Mesenchymal stem cell (in vitro differentiated cells and primary cell): ENCODE data around the gene SORT1.

Experiments
- DNase-seq: peaks from one replicate; pipeline ENCODE4 v3.0.0-alpha.2; 2013
- H2AFZ ChIP-seq: one replicate; pipeline ENCODE4 v1.6.1; 2013; ENCODE audit warnings: low read depth, mild to moderate bottlenecking, control low read depth, inconsistent platforms, low read length, moderate library complexity
- H2AK5ac ChIP-seq: 2 replicates; pipeline ENCODE4 v1.6.1; 2013; ENCODE audit warnings: low read length, moderate library complexity, mild to moderate bottlenecking, inconsistent platforms; ENCODE audit not compliant: severe bottlenecking
- H2BK120ac ChIP-seq: one replicate; pipeline ENCODE4 v1.6.1; 2013; ENCODE audit warnings: low read depth, mild to moderate bottlenecking, inconsistent platforms, low read length, moderate library complexity
- H2BK12ac ChIP-seq, 2 experiments: one replicate each; pipeline ENCODE4 v1.6.1; 2013; ENCODE audit warnings: inconsistent platforms in 2 of 2, low read length in 2 of 2, mild to moderate bottlenecking in 2 of 2, moderate library complexity in 2 of 2, control low read depth in 1 of 2
- H2BK15ac ChIP-seq: one replicate; pipeline ENCODE4 v1.6.1; 2013; ENCODE audit warnings: mild to moderate bottlenecking, low read depth, inconsistent platforms; ENCODE audit not compliant: poor library complexity, severe bottlenecking
- H2BK5ac ChIP-seq: 2 replicates; pipeline ENCODE4 v1.6.1; 2013; ENCODE audit warnings: low read depth, mild to moderate bottlenecking, low read length, control low read depth, inconsistent platforms; ENCODE audit not compliant: poor library complexity, severe bottlenecking
- H3K14ac ChIP-seq, 2 experiments: one replicate each; pipeline ENCODE4 v1.6.1; 2013; ENCODE audit warnings: inconsistent platforms in 2 of 2, low read length in 2 of 2, control low read depth in 1 of 2, mild to moderate bottlenecking in 1 of 2, moderate library complexity in 1 of 2
- H3K18ac ChIP-seq, 2 experiments: one replicate each; pipeline ENCODE4 v1.6.1; 2013; ENCODE audit warnings: inconsistent platforms in 2 of 2, low read length in 2 of 2, control low read depth in 1 of 2, low read depth in 1 of 2, mild to moderate bottlenecking in 1 of 2
- H3K23ac ChIP-seq, 2 experiments: one replicate each; pipeline ENCODE4 v1.6.1; 2013; ENCODE audit warnings: inconsistent platforms in 2 of 2, low read length in 2 of 2, mild to moderate bottlenecking in 2 of 2, moderate library complexity in 2 of 2, control low read depth in 1 of 2
- H3K27ac ChIP-seq: 2 replicates; pipeline ENCODE4 v1.5.1; 2013; ENCODE audit warnings: mild to moderate bottlenecking, moderate library complexity, low read length, control low read depth, inconsistent platforms; ENCODE audit not compliant: poor library complexity, severe bottlenecking
- H3K27me3 ChIP-seq, 2 experiments: 2 replicates each; pipeline versions ENCODE4 v1.6.1 to v1.7.0; 2013; ENCODE audit warnings: low read length in 2 of 2, mild to moderate bottlenecking in 2 of 2, moderate library complexity in 2 of 2, control low read depth in 1 of 2, inconsistent platforms in 1 of 2; ENCODE audit not compliant: control insufficient read depth in 1 of 2, insufficient read depth in 1 of 2
- H3K36me3 ChIP-seq, 2 experiments: 2 replicates each; pipeline versions ENCODE4 v1.6.1 to v1.7.0; 2013; ENCODE audit warnings: low read length in 2 of 2, control low read depth in 1 of 2, inconsistent platforms in 1 of 2, low read depth in 1 of 2, mild to moderate bottlenecking in 1 of 2; ENCODE audit not compliant: insufficient read depth in 2 of 2, control insufficient read depth in 1 of 2
- H3K4ac ChIP-seq, 2 experiments: one replicate each; pipeline ENCODE4 v1.6.1; 2013; ENCODE audit warnings: inconsistent platforms in 2 of 2, low read length in 2 of 2, mild to moderate bottlenecking in 2 of 2, moderate library complexity in 2 of 2, control low read depth in 1 of 2, low read depth in 1 of 2
- H3K4me1 ChIP-seq: 2 replicates; pipeline ENCODE4 v1.6.1; 2013; ENCODE audit warnings: low read depth, low read length, control low read depth; ENCODE audit not compliant: control insufficient read depth, insufficient read depth
- H3K4me2 ChIP-seq: 2 replicates; pipeline ENCODE4 v1.6.1; 2013; ENCODE audit warnings: low read length, mild to moderate bottlenecking, inconsistent platforms; ENCODE audit not compliant: poor library complexity, severe bottlenecking
- H3K4me3 ChIP-seq, 2 experiments: 2 replicates each; pipeline versions ENCODE4 v1.5.1 to v1.7.0; 2013; ENCODE audit warnings: low read length in 2 of 2, mild to moderate bottlenecking in 2 of 2, control low read depth in 1 of 2, low read depth in 1 of 2; ENCODE audit not compliant: insufficient read depth in 1 of 2
- H3K79me1 ChIP-seq: replicated peaks from 2 replicates; pipeline ENCODE4 v1.6.1; 2013; ENCODE audit warnings: mild to moderate bottlenecking, control low read depth, low read length, inconsistent platforms; ENCODE audit not compliant: poor library complexity, severe bottlenecking
- H3K9ac ChIP-seq: 2 replicates; pipeline ENCODE4 v1.7.0; 2013; ENCODE audit warnings: mild to moderate bottlenecking, low read length, moderate library complexity
- H3K9me3 ChIP-seq: 2 replicates; pipeline ENCODE4 v1.7.0; 2013; ENCODE audit warnings: mild to moderate bottlenecking, low read length; ENCODE audit not compliant: control insufficient read depth
- H4K8ac ChIP-seq: one replicate; pipeline ENCODE4 v1.6.1; 2013; ENCODE audit warnings: inconsistent platforms, mild to moderate bottlenecking, low read length, moderate library complexity
- H4K91ac ChIP-seq: one replicate; pipeline ENCODE4 v1.6.1; 2013; ENCODE audit warnings: mild to moderate bottlenecking, low read length, inconsistent platforms
- WGBS: methylation state at CpG from one replicate; pipeline ENCODE4 v1.1.7; 2013; ENCODE audit warnings: mixed read lengths; 5-methylcytosine and 5-hydroxymethylcytosine counted together

The SORT1 gene

DNA sequence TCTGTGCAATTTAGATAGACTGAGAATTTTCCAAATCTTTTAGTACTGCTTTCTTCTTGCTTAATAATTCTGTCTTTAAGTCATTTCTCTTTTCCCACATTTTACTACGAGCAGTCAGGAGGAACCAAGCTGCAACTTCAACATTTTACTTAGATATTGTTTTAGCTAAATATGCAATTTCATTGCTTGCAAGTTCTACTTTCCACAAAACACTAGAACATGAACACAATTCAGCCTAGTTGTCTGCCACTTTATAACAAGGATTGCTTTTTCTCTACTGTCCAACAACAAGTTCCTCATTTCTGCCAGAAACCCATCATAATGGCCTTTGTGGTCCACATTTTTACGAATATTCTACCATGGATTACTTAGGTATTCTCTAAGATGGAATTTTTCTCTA lies 36.6 kb downstream of the SORT1 start:
- Histone ChIP-seq H3K36me3 (peaks cover 0 to 3% of the 10 kb centered on the region in 2 experiments), H2BK12ac (no peak overlapping the region), H3K18ac (no peak overlapping the region), H3K4me1 (no peaks in the 10 kb centered on the region), H3K79me1 (no peaks in the 10 kb centered on the region), H3K27me3 (no peaks in the 10 kb centered on the region), H2BK5ac (no peak overlapping the region), H2AK5ac (no peak overlapping the region), H3K4ac (no peak overlapping the region), H2BK120ac (no peak overlapping the region), H2AFZ (no peak overlapping the region), H3K9ac (no peak overlapping the region), H3K9me3 (no peaks in the 10 kb centered on the region), H4K8ac (no peak overlapping the region), H3K4me2 (no peak overlapping the region), H3K14ac (no peak overlapping the region), H2BK15ac (no peak overlapping the region), H3K4me3 (no peak overlapping the region), H4K91ac (no peak overlapping the region), H3K23ac (no peak overlapping the region), H3K27ac (no peak overlapping the region)
- DNase-seq = no peak
- 100% methylated on average over 2 of the region's 2 CpGs for WGBS

- Histone ChIP-seq H3K4me3 (no peak overlapping the region), H2AK5ac (no peak overlapping the region), H2BK5ac (no peak overlapping the region), H2BK120ac (no peak overlapping the region), H2BK15ac (no peak overlapping the region), H3K27me3 (no peaks in the 10 kb centered on the region), H3K4me2 (no peak overlapping the region), H3K4me1 (peaks cover 3% of the 10 kb centered on the region), H3K9ac (no peak overlapping the region), H3K9me3 (no peaks in the 10 kb centered on the region), H3K23ac (no peak overlapping the region), H3K27ac (no peak overlapping the region), H2AFZ (no peak overlapping the region), H3K36me3 (peaks cover 0 to 3% of the 10 kb centered on the region in 2 experiments), H4K91ac (no peak overlapping the region), H3K79me1 (no peaks in the 10 kb centered on the region), H3K4ac (no peak overlapping the region), H3K18ac (no peak overlapping the region), H2BK12ac (no peak overlapping the region), H3K14ac (no peak overlapping the region), H4K8ac (no peak overlapping the region)
- WGBS = 70% methylated on average over 1 of the region's 1 CpG
- peak; percentile 54 for DNase-seq
Measured at GRCh38 chr1:109357616-109358015, 40.1 kb downstream of the SORT1 start.

GRCh38 chr1:109356915-109357314 lies 40.8 kb downstream of the SORT1 start:
- no peak overlapping the region for H3K23ac ChIP-seq
- no peak overlapping the region for H3K9ac ChIP-seq
- no peak overlapping the region for H4K91ac ChIP-seq
- 100% methylated on average over 1 of the region's 1 CpG for WGBS
- peaks cover 3% of the 10 kb centered on the region for H3K4me1 ChIP-seq
- no peak overlapping the region for H3K18ac ChIP-seq
- H3K27ac ChIP-seq = no peak overlapping the region
- no peak overlapping the region for H2BK12ac ChIP-seq
- no peak overlapping the region for H3K4me3 ChIP-seq
- no peaks in the 10 kb centered on the region for H3K27me3 ChIP-seq
- H2AK5ac ChIP-seq = no peak overlapping the region
- H3K14ac ChIP-seq = no peak overlapping the region
- no peak overlapping the region for H2BK5ac ChIP-seq
- no peak overlapping the region for H4K8ac ChIP-seq
- no peaks in the 10 kb centered on the region for H3K79me1 ChIP-seq
- peaks cover 0 to 3% of the 10 kb centered on the region in 2 experiments for H3K36me3 ChIP-seq
- no peak overlapping the region for H2BK15ac ChIP-seq
- no peak overlapping the region for H3K4me2 ChIP-seq
- no peak overlapping the region for H2AFZ ChIP-seq
- peak; percentile 10 for DNase-seq
- no peak overlapping the region for H2BK120ac ChIP-seq
- no peaks in the 10 kb centered on the region for H3K9me3 ChIP-seq
- H3K4ac ChIP-seq = no peak overlapping the region

- Histone ChIP-seq H2BK5ac (no peak overlapping the region), H3K18ac (no peak overlapping the region), H3K23ac (no peak overlapping the region), H4K8ac (no peak overlapping the region), H3K4me3 (no peak overlapping the region), H3K36me3 (peaks cover 0 to 7% of the 10 kb centered on the region in 2 experiments), H3K14ac (no peak overlapping the region), H2BK12ac (no peak overlapping the region), H2BK120ac (no peak overlapping the region), H3K4me2 (no peak overlapping the region), H4K91ac (no peak overlapping the region), H3K4ac (no peak overlapping the region), H3K9ac (no peak overlapping the region), H2AFZ (no peak overlapping the region), H3K27me3 (no peaks in the 10 kb centered on the region), H3K9me3 (no peaks in the 10 kb centered on the region), H2AK5ac (no peak overlapping the region), H3K79me1 (no peaks in the 10 kb centered on the region), H3K4me1 (peaks cover 3% of the 10 kb centered on the region), H2BK15ac (no peak overlapping the region), H3K27ac (no peak overlapping the region)
- no peak for DNase-seq
- WGBS = no CpG with 5 or more reads among the region's 1 CpG
Measured at GRCh38 chr1:109356505-109356904, 41.2 kb downstream of the SORT1 start.
